Measurements from ENCODE around the gene SETDB2.

DNA sequence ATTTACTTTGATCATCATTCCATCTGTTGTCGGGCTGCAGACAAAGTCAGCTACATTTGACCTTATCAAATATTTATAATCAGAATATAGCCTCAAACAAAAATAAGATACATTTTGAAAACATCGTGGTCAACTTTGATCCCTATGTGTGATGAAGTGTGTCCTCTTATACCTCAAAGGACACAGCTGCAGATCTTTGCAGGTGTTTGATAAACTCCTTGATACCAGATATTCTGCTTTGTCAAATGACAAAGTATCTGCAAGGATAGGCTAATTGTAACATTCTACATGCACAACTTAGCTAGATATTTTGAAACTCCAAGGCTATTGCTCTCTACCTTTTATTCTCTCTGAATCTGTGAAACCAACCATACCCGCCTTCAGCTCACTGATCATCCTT is 95.7 kb downstream of the SETDB2 start:
- TF ChIP-seq, protein P1, sequence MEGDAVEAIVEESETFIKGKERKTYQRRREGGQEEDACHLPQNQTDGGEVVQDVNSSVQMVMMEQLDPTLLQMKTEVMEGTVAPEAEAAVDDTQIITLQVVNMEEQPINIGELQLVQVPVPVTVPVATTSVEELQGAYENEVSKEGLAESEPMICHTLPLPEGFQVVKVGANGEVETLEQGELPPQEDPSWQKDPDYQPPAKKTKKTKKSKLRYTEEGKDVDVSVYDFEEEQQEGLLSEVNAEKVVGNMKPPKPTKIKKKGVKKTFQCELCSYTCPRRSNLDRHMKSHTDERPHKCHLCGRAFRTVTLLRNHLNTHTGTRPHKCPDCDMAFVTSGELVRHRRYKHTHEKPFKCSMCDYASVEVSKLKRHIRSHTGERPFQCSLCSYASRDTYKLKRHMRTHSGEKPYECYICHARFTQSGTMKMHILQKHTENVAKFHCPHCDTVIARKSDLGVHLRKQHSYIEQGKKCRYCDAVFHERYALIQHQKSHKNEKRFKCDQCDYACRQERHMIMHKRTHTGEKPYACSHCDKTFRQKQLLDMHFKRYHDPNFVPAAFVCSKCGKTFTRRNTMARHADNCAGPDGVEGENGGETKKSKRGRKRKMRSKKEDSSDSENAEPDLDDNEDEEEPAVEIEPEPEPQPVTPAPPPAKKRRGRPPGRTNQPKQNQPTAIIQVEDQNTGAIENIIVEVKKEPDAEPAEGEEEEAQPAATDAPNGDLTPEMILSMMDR (IDR thresholded peaks at IDR 0.05): no peak
- TF ChIP-seq POLR2A (IDR thresholded peaks at IDR 0.05): no peak
- TF ChIP-seq EP300 (IDR thresholded peaks at IDR 0.05): no peak
- TF ChIP-seq POLR2AphosphoS5 (IDR thresholded peaks at IDR 0.05): no peak
